Stimulated activated CD4-positive, alpha-beta T cell treated with anti-CD3 and anti-CD28 coated beads, Interleukin-1b, Interleukin-23, amount 100 ng/mL, for 1 hour (primary cell): ENCODE measurements around the gene APBB2.

Source experiments
- DNase-seq, 2 donors: peaks; one replicate each; pipeline ENCODE4 v3.0.0-alpha.2; 2020; ENCODE audit warnings: low read depth in 2 of 2

The APBB2 gene

DNA sequence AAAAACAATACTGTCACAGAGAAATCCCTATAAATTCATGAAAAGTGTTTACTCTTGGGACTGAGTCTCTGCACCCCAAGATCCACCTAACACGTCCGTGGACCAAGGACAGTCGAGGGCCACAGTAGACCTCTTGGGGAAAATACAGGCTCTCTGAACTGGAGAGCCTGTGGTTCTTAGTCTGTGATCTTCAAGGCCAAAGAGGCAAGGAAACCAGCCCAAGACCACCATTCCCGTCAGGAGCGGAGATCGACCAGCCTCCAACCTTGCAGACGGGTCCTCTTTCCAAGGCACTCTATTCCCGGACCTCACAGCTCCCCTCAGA is 1.6 kb upstream of the APBB2 start:
- DNase-seq, result no peak

DNA sequence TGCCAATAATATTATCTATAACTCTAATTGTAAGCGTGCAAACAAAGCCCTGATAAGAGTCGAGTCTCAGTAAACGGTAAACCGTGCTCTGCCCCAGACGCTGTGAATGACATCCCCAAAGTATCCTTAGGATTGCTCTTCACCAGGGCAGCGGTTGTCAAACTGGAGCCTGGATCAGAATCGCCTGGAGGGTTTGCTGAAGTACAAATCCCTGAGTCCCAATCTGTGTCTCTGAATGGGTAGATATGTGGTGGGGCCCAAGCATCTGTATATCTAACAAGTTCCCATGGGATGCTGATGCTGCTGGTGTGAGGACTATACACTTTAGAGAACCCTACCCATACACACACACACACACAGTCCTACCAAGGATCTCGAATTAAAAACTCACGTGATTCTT is 813 bp upstream of the APBB2 start:
- DNase-seq, result no peak

GRCh38 chr4:41214825-41215146 is 444 bp upstream of the APBB2 start:
- DNase-seq, result no peak

DNA sequence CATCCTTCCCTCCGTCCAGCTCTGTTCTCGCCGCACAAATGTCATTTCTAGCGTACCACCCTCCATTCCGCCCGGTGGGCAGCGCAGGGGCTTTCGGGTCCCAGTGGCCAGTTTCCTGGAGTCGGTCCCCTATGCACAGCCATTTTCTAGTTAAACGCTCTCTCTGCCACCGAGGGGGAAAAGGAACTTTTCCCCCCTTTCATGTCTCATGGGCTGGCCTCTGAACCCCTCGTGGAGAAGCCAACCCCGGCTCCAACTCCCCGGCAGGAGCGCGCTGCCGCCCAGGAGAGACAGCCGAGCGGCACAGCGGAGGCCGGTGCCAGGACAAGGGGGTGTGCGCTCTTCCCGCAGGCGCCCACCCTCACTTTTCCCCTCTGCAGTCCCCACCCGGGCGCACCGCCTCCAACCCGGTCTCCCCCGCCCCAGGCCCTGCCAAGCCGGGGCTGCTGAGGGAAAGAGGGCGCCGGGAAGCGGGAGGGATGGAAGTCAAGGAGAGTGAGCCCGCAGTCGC is 662 bp downstream of the APBB2 start:
- no peak for DNase-seq

GRCh38 chr4:41212616-41213203 is 1.6 kb downstream of the APBB2 start:
- no peak for DNase-seq

GRCh38 chr4:41211951-41212615 is 2.3 kb downstream of the APBB2 start:
- no peak for DNase-seq

DNA sequence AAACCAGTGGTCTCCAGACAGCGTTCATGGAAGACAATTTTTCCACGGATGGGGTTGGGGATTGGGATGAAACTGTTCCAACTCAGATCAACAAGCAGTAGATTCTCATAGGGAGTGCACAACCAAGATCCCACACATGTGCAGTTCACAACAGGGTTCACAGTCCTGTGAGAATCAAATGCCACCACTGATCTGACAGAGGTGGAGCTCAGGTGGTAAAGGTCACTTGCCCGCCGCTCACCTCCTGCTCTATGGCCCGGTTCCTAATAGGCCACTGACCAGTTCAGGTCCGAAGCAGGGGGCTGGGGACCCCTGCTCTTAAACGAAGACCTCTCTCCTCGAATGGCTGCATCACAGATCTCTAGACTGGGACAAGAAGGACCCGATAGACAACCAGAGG is 4.4 kb downstream of the APBB2 start:
- no peak for DNase-seq

GRCh38 chr4:41209187-41209586 is 5.2 kb downstream of the APBB2 start:
- DNase-seq, result no peak

GRCh38 chr4:41207291-41207831 is 7.0 kb downstream of the APBB2 start:
- DNase-seq, result no peak

DNA sequence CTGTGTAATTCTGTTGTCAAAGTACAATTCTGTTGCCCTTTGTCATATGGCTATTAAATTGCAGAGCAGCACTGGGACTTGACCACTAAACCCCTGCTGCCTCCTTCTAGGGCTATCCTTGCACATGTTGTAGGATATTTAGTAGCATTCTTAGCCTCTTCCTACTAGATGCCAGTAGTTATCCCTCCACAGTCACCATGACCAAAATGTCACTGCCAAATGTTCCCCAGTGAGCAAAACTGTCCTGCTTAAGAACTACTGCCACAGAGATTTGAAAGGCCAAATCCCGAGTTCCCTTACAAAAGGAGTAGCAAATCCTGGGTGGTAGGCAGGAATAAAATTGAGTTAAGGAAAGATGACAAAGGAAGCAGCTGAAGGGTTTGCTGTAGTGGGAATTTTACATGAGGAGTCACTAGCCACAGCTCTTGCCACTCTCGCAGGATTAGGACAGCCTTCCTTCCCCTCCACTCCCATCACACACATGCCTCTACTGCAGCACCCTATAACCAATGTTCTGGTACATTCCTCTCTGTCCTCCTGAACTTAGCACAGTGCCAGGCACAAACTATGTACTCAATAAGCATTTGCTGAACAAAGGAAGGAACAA is 8.4 kb downstream of the APBB2 start:
- no peak for DNase-seq

DNA sequence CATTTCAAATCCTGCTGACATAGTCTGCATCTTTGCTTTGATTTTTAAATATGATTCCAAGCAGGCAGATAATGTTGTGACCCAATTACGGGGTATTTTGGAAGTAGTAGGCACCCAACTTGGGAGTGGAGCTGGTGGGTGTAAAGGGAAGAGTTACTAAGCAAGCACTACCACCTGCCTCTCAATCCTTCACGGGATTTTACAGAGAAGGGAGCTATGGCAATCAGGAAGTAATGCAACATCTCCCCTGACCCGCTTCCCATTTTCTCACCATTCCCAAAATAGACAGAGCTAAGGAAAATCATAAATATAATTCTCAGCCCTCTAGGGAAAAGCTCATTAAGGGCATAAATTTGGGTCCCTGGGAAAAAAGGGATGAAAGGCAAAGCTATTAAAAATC is 9.2 kb downstream of the APBB2 start:
- DNase-seq, result no peak

- no peak for DNase-seq
Measured at GRCh38 chr4:41204400-41204978, 9.9 kb downstream of the APBB2 start.

- no peak for DNase-seq
Measured at GRCh38 chr4:41203841-41204240, 10.5 kb downstream of the APBB2 start.

DNA sequence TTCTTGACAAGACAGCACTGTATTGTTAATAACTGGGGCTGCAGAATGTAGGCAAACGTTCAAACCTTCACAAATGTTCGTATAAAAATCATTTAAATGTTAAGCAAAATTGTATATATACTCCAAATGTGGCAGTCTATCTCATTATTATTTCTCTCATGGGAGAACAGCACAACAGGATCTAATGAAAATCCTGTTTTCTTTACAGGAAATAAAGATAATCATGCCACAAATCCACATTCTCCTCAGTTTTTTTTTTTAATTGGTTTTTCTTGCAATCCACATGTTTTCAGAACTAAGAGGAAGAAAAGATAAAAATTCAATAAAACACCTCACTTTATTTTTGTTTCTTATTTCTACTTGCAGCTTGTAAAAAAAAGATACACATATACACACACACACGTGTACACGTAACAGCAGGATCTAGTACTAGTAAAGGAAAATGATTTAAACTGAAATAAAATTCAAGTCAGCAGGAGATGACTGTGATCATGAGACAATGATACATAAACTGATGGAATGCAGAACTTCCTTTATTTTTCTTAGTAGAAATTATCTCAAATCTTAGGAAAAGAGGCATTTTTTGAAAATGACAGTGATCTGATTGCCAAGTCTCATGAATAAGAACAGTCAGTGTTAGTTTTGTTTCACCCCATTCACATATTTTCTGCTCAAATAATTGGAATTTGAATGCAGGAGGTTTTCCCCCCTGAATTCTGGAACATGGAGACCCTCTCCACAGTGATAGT is 11.3 kb downstream of the APBB2 start:
- DNase-seq, result no peak

- DNase-seq, result no peak
Measured at GRCh38 chr4:41202356-41202755, 12.0 kb downstream of the APBB2 start.

DNA sequence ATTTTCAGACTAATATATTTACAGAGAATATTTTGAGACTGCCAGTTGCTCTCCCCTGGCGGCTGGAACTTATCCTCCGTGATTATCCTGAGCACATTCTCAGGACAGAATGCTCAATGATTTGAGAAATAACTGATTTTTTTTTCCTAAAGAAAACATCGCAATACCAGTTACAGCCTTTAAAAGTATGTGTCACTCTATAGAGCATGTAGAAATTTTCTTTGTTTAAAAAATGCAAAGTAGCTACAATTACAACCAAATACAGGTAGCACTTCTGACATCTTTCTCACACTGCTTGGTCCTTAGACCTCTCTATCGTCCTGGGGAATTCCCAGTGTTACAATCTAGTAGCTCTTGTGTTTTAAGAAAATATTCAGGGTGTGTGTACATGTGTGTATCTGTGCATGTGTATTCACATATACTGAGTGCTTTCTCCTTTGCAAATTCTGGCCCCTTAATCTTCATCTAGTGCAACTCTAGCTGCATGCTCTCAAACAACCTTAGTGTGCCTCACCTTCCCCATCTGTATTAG is 13.8 kb downstream of the APBB2 start:
- DNase-seq, result no peak

DNA sequence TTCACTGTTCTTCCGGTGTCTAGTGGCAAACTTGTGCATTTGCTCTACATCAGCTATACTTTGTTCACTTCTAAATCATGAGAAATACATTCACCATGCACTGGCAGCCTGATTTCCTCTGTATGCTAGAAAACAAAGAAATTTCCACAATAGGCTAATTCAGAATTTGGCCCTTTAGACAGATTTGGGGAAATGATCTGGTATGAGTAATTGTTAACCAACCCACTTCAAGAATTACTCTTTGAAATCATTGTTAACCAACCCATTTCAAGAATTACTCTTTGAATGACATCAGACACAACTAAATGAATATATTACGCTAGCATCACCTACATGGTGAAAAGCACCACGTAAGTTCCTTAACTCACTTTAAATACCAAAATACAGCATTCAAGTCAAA is 14.6 kb downstream of the APBB2 start:
- DNase-seq, result no peak

DNA sequence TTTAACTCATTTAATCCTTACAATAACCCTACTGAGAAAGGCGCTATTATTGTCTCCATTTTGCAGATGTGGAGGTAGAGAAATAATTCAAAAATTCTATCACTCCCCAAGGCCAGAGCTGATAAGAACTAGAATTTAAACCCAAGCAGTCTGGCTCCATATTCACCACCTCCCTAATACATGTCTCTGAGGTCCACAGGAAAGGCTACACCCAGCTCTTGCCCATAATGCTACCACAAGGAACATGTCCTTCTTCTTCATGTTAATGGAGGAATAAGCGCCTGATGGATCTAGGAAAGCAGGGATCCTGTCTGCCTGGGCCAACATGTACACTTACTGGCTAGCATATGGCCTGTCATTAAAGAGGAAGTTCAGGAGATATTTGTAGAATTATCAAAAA is 16.3 kb downstream of the APBB2 start:
- DNase-seq, result no peak

GRCh38 chr4:41197495-41197894 is 16.8 kb downstream of the APBB2 start:
- DNase-seq, result no peak

- no peak for DNase-seq
Measured at GRCh38 chr4:41196633-41197332, 17.6 kb downstream of the APBB2 start.

DNA sequence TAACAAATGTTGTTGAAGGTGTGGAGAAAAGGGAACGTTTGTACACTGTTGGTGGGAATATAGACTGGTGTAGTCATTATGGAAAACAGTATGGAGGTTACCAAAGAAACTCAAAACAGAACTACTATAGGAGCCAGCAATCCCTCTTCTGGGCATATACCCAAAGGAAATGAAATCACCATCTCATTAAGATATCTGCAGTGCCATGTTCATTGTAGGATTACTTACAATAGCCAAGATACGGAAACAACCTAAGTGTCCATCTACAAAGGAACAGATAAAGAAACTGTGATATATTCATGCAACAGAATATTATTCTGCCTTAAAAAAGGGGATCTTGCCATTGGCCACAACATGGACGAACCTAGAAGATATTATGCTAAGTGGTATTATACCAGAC is 22.2 kb downstream of the APBB2 start:
- DNase-seq, result no peak
